ENCODE data around the gene FAM114A1. TPM values are rescaled to one million over a fixed set of nuclear protein-coding genes. Genes with fewer than 3 reads are reported as not detected.

Gene FAM114A1
- total RNA-seq, 3 donors from 2014 or later = 59.1 to 94.7 (median 62.5) TPM

DNA sequence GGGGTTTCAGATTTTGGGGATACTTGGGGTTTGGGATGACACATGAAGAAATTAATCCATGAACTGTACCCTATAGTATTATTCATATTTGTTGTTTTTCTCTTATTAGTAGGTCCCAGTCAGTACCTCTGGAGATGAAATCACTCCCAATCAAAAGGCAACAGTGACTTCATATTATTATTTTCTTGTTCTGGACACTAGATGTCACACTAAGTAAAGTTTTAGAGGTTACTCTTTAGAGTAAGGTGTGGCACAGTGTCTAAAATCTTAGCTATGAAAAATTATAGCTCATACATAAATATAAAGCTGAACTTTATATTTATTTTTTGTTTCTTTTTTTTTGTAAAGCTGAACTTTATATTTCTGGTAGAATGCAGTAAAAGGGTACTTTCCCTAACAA lies 35.1 kb downstream of the FAM114A1 start:
- intact Hi-C loops (cut with DNase I, micrococcal nuclease) = loop anchor here (10.0 kb wide), 1 partner anchor 232 kb away; no protein-coding TSS in a partner anchor
- DNase-seq (no peak), ATAC-seq (peak; percentile 64)
- Histone ChIP-seq H3K4me1 (ENCODE audit: low read depth) (peaks cover 22% of the 10 kb centered on the region), H3K9me3 (no peaks in the 10 kb centered on the region), H3K4me3 (no peak overlapping the region), H3K36me3 (ENCODE audit: low read depth) (no peaks in the 10 kb centered on the region)
- TF ChIP-seq, protein P1, sequence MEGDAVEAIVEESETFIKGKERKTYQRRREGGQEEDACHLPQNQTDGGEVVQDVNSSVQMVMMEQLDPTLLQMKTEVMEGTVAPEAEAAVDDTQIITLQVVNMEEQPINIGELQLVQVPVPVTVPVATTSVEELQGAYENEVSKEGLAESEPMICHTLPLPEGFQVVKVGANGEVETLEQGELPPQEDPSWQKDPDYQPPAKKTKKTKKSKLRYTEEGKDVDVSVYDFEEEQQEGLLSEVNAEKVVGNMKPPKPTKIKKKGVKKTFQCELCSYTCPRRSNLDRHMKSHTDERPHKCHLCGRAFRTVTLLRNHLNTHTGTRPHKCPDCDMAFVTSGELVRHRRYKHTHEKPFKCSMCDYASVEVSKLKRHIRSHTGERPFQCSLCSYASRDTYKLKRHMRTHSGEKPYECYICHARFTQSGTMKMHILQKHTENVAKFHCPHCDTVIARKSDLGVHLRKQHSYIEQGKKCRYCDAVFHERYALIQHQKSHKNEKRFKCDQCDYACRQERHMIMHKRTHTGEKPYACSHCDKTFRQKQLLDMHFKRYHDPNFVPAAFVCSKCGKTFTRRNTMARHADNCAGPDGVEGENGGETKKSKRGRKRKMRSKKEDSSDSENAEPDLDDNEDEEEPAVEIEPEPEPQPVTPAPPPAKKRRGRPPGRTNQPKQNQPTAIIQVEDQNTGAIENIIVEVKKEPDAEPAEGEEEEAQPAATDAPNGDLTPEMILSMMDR (IDR thresholded peaks at IDR 0.05) = peak; percentile 6

DNA sequence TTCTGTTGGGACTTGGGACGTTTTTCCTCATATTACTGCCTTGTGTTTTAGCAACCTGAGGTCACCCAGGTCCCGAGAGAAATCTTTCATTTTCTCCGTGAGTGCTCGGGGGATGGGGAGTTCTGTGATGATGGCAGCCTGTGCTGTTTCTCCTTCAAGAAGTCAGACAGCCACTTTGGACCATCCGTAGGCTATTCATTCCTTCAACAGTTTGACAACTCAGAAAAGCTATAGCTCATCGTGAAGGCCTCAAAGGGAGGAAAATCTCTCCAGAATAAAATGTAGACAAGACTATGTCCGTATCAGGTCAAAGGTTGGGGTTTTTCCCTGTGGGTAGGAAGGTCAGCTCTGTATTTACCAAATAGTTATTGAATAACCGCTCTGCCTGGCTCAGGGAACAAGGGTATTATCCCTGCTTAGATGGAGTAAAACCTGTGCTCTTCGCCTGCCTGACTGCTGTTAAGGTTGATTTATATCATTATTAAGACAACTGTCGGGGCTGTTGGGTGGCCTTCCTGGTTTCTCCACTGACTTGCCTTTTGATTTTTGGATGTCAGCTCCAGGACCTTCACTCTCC lies 36.6 kb downstream of the FAM114A1 start:
- DNase-seq (peak in 1 of 3 donors; percentile 51), ATAC-seq (peak; percentile 95)
- TF ChIP-seq, protein P1 (IDR thresholded peaks at IDR 0.05) = no peak
- H3K4me1 ChIP-seq (ENCODE audit: low read depth) = peaks cover 22% of the 10 kb centered on the region
- no peak overlapping the region for H3K4me3 ChIP-seq
- H3K36me3 ChIP-seq (ENCODE audit: low read depth) = no peaks in the 10 kb centered on the region
- intact Hi-C loops (cut with DNase I, micrococcal nuclease) = loop anchor here (10.0 kb wide), 1 partner anchor 231 kb away; no protein-coding TSS in a partner anchor
- H3K9me3 ChIP-seq = no peaks in the 10 kb centered on the region

DNA sequence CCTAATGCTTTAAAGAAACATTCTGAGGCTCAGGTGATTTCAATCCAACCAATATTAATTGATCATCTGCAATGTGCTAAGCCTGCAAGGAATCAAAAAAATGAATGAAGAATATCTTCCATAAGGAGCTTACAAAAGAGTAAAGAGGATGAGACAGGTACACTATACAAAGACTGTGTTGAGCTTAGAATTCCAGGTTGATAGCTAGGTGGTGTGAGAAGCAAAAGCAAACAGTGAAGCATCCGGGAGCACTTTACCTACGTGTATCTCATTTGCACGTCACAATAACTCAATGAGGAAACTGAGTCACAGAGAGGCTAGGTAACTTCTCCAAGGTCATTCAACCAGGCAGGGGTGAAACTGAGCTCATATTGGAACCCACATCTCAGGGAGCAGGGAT lies 37.1 kb downstream of the FAM114A1 start:
- intact Hi-C loops (cut with DNase I, micrococcal nuclease) = loop anchor here (10.0 kb wide), 1 partner anchor 230 kb away; no protein-coding TSS in a partner anchor
- no peak overlapping the region for H3K4me3 ChIP-seq
- H3K4me1 ChIP-seq (ENCODE audit: low read depth) = peaks cover 22% of the 10 kb centered on the region
- no peaks in the 10 kb centered on the region for H3K9me3 ChIP-seq
- TF ChIP-seq, protein P1 (IDR thresholded peaks at IDR 0.05) = no peak
- no peaks in the 10 kb centered on the region for H3K36me3 ChIP-seq (ENCODE audit: low read depth)
- peak; percentile 45 for ATAC-seq
- DNase-seq = no peak

DNA sequence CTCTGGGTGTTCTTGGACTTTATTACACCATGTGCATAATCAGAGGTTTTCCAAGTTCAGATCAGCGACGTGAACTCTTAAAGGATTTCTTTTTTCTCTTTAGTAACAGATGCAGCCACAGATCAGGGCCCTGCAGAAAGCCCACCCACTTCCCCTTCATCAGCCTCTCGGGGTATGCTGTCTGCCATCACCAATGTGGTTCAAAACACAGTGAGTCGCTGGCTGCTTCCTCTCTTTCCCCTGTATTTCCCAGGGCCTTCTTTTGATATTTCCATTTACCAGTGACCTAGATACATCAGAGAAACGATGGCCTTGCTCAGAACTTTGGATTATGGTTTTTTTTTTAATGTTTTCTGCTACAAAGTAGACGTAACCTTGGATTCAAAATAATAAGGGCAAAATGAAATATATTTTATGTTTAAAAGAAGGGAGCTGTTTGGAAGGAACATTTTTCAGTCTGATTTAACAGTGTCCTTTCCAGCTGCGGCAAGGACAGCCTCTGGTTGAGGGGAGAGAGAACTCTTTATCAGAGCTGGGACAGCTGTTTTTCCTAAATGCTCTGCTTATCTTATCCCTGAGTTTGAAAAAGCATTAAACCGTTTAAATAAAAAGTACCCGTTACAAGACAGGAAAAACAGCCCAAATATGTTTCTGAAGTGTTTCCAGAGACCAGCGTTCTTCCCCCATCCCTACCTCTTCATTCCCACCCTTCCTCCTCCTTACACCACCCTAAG lies 38.2 kb downstream of the FAM114A1 start:
- no peak overlapping the region for H3K4me3 ChIP-seq
- ATAC-seq (no peak), DNase-seq (no peak)
- no peaks in the 10 kb centered on the region for H3K36me3 ChIP-seq (ENCODE audit: low read depth)
- TF ChIP-seq, protein P1 (IDR thresholded peaks at IDR 0.05) = no peak
- intact Hi-C loops (cut with DNase I, micrococcal nuclease) = loop anchor here (10.0 kb wide), 1 partner anchor 229 kb away; no protein-coding TSS in a partner anchor
- H3K9me3 ChIP-seq = no peaks in the 10 kb centered on the region
- H3K4me1 ChIP-seq (ENCODE audit: low read depth) = peaks cover 22% of the 10 kb centered on the region

DNA sequence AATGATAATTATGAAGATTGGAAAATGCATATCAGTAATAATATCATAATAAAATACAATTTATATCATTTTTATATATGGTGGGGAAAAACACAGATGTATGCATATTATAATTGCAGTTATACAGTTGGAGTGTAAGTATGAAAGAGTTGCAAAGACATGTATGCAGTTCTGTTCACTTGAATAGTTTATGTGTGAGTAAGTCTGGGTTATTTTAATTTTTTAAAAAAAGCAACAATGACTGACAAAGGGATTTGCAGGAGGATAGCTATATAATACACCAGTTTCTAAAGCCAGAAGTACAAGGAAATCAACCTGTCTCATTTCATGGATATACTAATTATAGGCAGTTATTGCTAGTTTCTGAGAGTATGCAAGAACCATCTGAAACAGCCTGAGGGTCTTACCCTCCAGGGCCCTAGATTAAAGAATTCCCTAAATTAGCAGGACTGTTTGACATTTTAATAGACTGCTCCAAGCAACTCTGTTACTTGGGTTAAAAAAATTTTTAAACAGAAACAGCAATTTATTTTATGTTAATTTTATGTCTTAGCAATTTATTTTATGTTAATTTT lies 40.2 kb downstream of the FAM114A1 start:
- H3K4me1 ChIP-seq (ENCODE audit: low read depth) = peaks cover 22% of the 10 kb centered on the region
- TF ChIP-seq, protein P1 (IDR thresholded peaks at IDR 0.05) = no peak
- DNase-seq = no peak
- intact Hi-C loops (cut with DNase I, micrococcal nuclease) = loop anchor here (10.0 kb wide), 1 partner anchor 227 kb away; no protein-coding TSS in a partner anchor
- no peak for ATAC-seq
- no peak overlapping the region for H3K4me3 ChIP-seq
- H3K36me3 ChIP-seq (ENCODE audit: low read depth) = no peaks in the 10 kb centered on the region
- H3K9me3 ChIP-seq = no peaks in the 10 kb centered on the region
